Measurements from ENCODE around the gene POTEM.
"Not testable (repeated sequence)": the region's sequence is repeated elsewhere in the genome, so short reads cannot be mapped to it uniquely, and the experiment has no call there.

POTEM gene

GRCh38 chr14:18967134-18967533 lies at the start of gene POTEM:
POTEM (plus strand) TSS chr14:18967434; CDS start chr14:18967486, 52 bp downstream.
- not testable (repeated sequence) for H3K4me3 ChIP-seq (ENCODE audit: severe bottlenecking); H3K36me3 ChIP-seq (ENCODE audit: low read depth); H3K4me1 ChIP-seq (ENCODE audit: insufficient read depth, poor library complexity, severe bottlenecking); ATAC-seq (ENCODE audit: low read depth); H3K27ac ChIP-seq (ENCODE audit: poor library complexity, severe bottlenecking); H3K9me3 ChIP-seq (ENCODE audit: severe bottlenecking); H3K27me3 ChIP-seq (ENCODE audit: insufficient read depth, poor library complexity, severe bottlenecking); DNase-seq (ENCODE audit: low spot score)

- not testable (repeated sequence) for H3K36me3 ChIP-seq (ENCODE audit: low read depth); ATAC-seq (ENCODE audit: low read depth)
These were observed 48.9 kb upstream of the POTEM start for GRCh38 chr14:18918345-18918744.

GRCh38 chr14:18920052-18920451 lies 47.2 kb upstream of the POTEM start:
- not testable (repeated sequence) for H3K27me3 ChIP-seq (ENCODE audit: insufficient read depth, poor library complexity, severe bottlenecking); H3K9me3 ChIP-seq (ENCODE audit: severe bottlenecking); H3K36me3 ChIP-seq (ENCODE audit: low read depth); H3K4me1 ChIP-seq (ENCODE audit: insufficient read depth, poor library complexity, severe bottlenecking); DNase-seq (ENCODE audit: low spot score); H3K27ac ChIP-seq (ENCODE audit: poor library complexity, severe bottlenecking); H3K4me3 ChIP-seq (ENCODE audit: severe bottlenecking)
- ATAC-seq (ENCODE audit: low read depth), result peak; percentile 14; the same call in 1 of the 3 replicates

More at GRCh38 chr14:18918345-18918744, 48.9 kb upstream of the POTEM start:
- H3K27ac ChIP-seq (ENCODE audit: poor library complexity, severe bottlenecking); DNase-seq (ENCODE audit: low spot score); H3K4me3 ChIP-seq (ENCODE audit: severe bottlenecking); H3K27me3 ChIP-seq (ENCODE audit: insufficient read depth, poor library complexity, severe bottlenecking); H3K9me3 ChIP-seq (ENCODE audit: severe bottlenecking); H3K4me1 ChIP-seq (ENCODE audit: insufficient read depth, poor library complexity, severe bottlenecking): not testable (repeated sequence)

GRCh38 chr14:18921055-18921701 lies 46.1 kb upstream of the POTEM start:
- H3K9me3 ChIP-seq (ENCODE audit: severe bottlenecking); H3K27ac ChIP-seq (ENCODE audit: poor library complexity, severe bottlenecking); H3K36me3 ChIP-seq (ENCODE audit: low read depth); H3K27me3 ChIP-seq (ENCODE audit: insufficient read depth, poor library complexity, severe bottlenecking); H3K4me1 ChIP-seq (ENCODE audit: insufficient read depth, poor library complexity, severe bottlenecking); DNase-seq (ENCODE audit: low spot score); H3K4me3 ChIP-seq (ENCODE audit: severe bottlenecking): not testable (repeated sequence)
- peak; percentile 18; the same call in 2 of the 3 replicates for ATAC-seq (ENCODE audit: low read depth)

GRCh38 chr14:18936848-18937247 lies 30.4 kb upstream of the POTEM start:
- not testable (repeated sequence) for H3K4me1 ChIP-seq (ENCODE audit: insufficient read depth, poor library complexity, severe bottlenecking); H3K9me3 ChIP-seq (ENCODE audit: severe bottlenecking); H3K27me3 ChIP-seq (ENCODE audit: insufficient read depth, poor library complexity, severe bottlenecking); DNase-seq (ENCODE audit: low spot score); H3K4me3 ChIP-seq (ENCODE audit: severe bottlenecking); H3K36me3 ChIP-seq (ENCODE audit: low read depth); ATAC-seq (ENCODE audit: low read depth); H3K27ac ChIP-seq (ENCODE audit: poor library complexity, severe bottlenecking)

GRCh38 chr14:18938733-18939132 lies 28.5 kb upstream of the POTEM start:
- not testable (repeated sequence) for H3K9me3 ChIP-seq (ENCODE audit: severe bottlenecking); H3K27me3 ChIP-seq (ENCODE audit: insufficient read depth, poor library complexity, severe bottlenecking); DNase-seq (ENCODE audit: low spot score); ATAC-seq (ENCODE audit: low read depth); H3K4me1 ChIP-seq (ENCODE audit: insufficient read depth, poor library complexity, severe bottlenecking); H3K4me3 ChIP-seq (ENCODE audit: severe bottlenecking); H3K27ac ChIP-seq (ENCODE audit: poor library complexity, severe bottlenecking); H3K36me3 ChIP-seq (ENCODE audit: low read depth)

GRCh38 chr14:18949939-18950338 lies 17.3 kb upstream of the POTEM start:
- H3K4me1 ChIP-seq (ENCODE audit: insufficient read depth, poor library complexity, severe bottlenecking); H3K36me3 ChIP-seq (ENCODE audit: low read depth); ATAC-seq (ENCODE audit: low read depth); H3K9me3 ChIP-seq (ENCODE audit: severe bottlenecking); H3K4me3 ChIP-seq (ENCODE audit: severe bottlenecking); H3K27ac ChIP-seq (ENCODE audit: poor library complexity, severe bottlenecking); H3K27me3 ChIP-seq (ENCODE audit: insufficient read depth, poor library complexity, severe bottlenecking): not testable (repeated sequence)
- peak; percentile 38 for DNase-seq (ENCODE audit: low spot score)

- not testable (repeated sequence) for ATAC-seq (ENCODE audit: low read depth)
These were observed 14.1 kb upstream of the POTEM start for GRCh38 chr14:18953085-18953484.

GRCh38 chr14:18955816-18956215 lies 11.4 kb upstream of the POTEM start:
- not testable (repeated sequence) for H3K4me1 ChIP-seq (ENCODE audit: insufficient read depth, poor library complexity, severe bottlenecking); H3K27me3 ChIP-seq (ENCODE audit: insufficient read depth, poor library complexity, severe bottlenecking); H3K27ac ChIP-seq (ENCODE audit: poor library complexity, severe bottlenecking); H3K9me3 ChIP-seq (ENCODE audit: severe bottlenecking); H3K4me3 ChIP-seq (ENCODE audit: severe bottlenecking); H3K36me3 ChIP-seq (ENCODE audit: low read depth); ATAC-seq (ENCODE audit: low read depth); DNase-seq (ENCODE audit: low spot score)

More at GRCh38 chr14:18953085-18953484, 14.1 kb upstream of the POTEM start:
- H3K27me3 ChIP-seq (ENCODE audit: insufficient read depth, poor library complexity, severe bottlenecking); H3K4me3 ChIP-seq (ENCODE audit: severe bottlenecking); H3K4me1 ChIP-seq (ENCODE audit: insufficient read depth, poor library complexity, severe bottlenecking); H3K36me3 ChIP-seq (ENCODE audit: low read depth); H3K9me3 ChIP-seq (ENCODE audit: severe bottlenecking); H3K27ac ChIP-seq (ENCODE audit: poor library complexity, severe bottlenecking): not testable (repeated sequence)
- peak; percentile 62 for DNase-seq (ENCODE audit: low spot score)

GRCh38 chr14:18961576-18961975 lies 5.7 kb upstream of the POTEM start:
- not testable (repeated sequence) for H3K4me3 ChIP-seq (ENCODE audit: severe bottlenecking); H3K27me3 ChIP-seq (ENCODE audit: insufficient read depth, poor library complexity, severe bottlenecking); H3K36me3 ChIP-seq (ENCODE audit: low read depth); H3K27ac ChIP-seq (ENCODE audit: poor library complexity, severe bottlenecking); H3K4me1 ChIP-seq (ENCODE audit: insufficient read depth, poor library complexity, severe bottlenecking); H3K9me3 ChIP-seq (ENCODE audit: severe bottlenecking); DNase-seq (ENCODE audit: low spot score); ATAC-seq (ENCODE audit: low read depth)

GRCh38 chr14:18962143-18962542 lies 5.1 kb upstream of the POTEM start:
- DNase-seq (ENCODE audit: low spot score); H3K4me1 ChIP-seq (ENCODE audit: insufficient read depth, poor library complexity, severe bottlenecking); ATAC-seq (ENCODE audit: low read depth); H3K9me3 ChIP-seq (ENCODE audit: severe bottlenecking); H3K27ac ChIP-seq (ENCODE audit: poor library complexity, severe bottlenecking); H3K4me3 ChIP-seq (ENCODE audit: severe bottlenecking); H3K27me3 ChIP-seq (ENCODE audit: insufficient read depth, poor library complexity, severe bottlenecking); H3K36me3 ChIP-seq (ENCODE audit: low read depth): not testable (repeated sequence)

GRCh38 chr14:18963276-18963675 lies 4.0 kb upstream of the POTEM start:
- H3K36me3 ChIP-seq (ENCODE audit: low read depth); DNase-seq (ENCODE audit: low spot score); H3K27ac ChIP-seq (ENCODE audit: poor library complexity, severe bottlenecking); H3K4me3 ChIP-seq (ENCODE audit: severe bottlenecking); H3K27me3 ChIP-seq (ENCODE audit: insufficient read depth, poor library complexity, severe bottlenecking); ATAC-seq (ENCODE audit: low read depth); H3K9me3 ChIP-seq (ENCODE audit: severe bottlenecking); H3K4me1 ChIP-seq (ENCODE audit: insufficient read depth, poor library complexity, severe bottlenecking): not testable (repeated sequence)

All from RWPE2 (cell line).